HG02571 (cell line): ENCODE data around the gene MIF.
"Not testable (repeated sequence)": the region's sequence is repeated elsewhere in the genome, so short reads cannot be mapped to it uniquely, and the experiment has no call there.

ENCODE experiments used
- ATAC-seq: cut with Tn5 transposase; IDR thresholded peaks from one replicate; pipeline ENCODE4 v1.9.1; 2021; ENCODE audit warnings: mild to moderate bottlenecking, moderate library complexity; ENCODE audit not compliant: unreplicated experiment

MIF gene

DNA sequence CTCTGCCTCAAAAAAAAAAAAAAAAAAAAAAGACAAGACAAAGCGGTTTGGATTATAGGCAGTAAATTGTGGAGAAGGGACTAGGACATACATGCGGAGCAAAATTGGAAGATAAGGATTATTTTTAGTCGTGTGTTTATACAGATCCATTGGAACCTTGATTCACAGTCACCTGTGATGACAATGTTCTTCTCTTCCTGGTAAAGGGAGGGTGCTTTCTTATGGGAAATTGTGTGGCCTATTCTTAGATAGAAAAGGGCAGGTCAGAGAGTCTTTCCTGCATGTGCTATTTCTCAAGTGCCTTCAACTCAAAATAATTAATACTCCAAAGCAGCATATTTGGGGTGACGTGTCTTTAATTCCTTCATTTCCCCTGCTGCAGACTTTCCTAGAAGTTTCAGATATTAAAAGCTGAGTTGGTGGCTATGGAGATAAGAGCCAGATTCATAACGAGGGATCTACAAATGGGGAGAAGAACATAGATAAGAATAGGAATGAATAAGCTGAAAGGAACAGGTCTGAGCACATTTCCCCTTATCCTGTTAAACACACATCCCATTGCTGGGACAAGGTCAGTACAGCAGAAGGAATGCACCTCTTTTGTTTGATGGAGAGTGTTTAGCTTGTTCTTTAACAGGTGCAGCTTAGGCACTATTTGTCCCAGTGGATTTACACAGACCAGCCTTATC, 44.3 kb downstream of the MIF start:
- ATAC-seq: no peak

- ATAC-seq: no peak
These were observed 44.8 kb downstream of the MIF start for GRCh38 chr22:23939017-23939357.

- not testable (repeated sequence) for ATAC-seq
These were observed 46.0 kb downstream of the MIF start for GRCh38 chr22:23940166-23940565.
